NCI-H187 (cell line): ENCODE measurements around the gene MOSPD3.
A peak's percentile ranks its signal among the peaks of the same experiment; 100 is the strongest.
"Not testable (repeated sequence)": the region's sequence is repeated elsewhere in the genome, so short reads cannot be mapped to it uniquely, and the experiment has no call there.

Source experiments
- DNase-seq, 2 experiments: peaks; one replicate each; lab custom pipeline; 2025; lab: John Stamatoyannopoulos, UW

Gene MOSPD3

DNA sequence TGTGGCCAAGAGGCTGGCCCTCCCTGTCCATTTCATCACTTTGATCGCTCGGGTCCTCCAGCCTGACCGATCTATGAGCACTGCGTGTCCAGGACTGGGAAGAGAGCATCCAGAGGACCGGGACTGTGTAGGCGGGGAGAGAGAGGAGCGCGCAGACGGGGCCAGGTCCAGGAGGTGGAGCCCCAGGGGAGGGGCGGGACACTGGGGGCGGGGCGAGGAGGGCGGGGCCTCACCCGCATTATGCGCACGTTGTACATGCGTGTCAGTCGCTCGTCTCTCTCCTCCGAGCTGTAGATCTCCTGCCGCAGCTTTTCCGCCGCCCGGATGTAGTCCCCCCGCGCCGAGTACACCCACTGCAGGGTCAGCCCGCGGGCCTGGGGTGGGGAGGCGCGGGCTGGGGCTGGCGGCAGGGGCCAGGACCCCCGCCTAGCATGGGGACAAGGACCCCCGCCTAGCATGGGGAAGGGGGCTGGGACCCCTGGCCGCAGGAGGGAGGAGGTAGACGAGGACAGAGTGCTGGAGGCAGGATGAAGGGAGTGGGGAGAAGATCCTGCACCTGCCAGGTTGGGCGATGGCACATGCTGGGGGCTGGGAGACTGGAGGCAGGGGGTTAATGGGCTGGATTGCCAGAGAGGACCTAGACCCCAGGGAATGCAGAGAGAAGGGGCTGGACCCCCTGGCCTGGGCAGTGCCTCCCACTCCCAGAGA lies 14.3 kb downstream of the MOSPD3 start:
- peak; percentile 36 to 53 for DNase-seq

DNA sequence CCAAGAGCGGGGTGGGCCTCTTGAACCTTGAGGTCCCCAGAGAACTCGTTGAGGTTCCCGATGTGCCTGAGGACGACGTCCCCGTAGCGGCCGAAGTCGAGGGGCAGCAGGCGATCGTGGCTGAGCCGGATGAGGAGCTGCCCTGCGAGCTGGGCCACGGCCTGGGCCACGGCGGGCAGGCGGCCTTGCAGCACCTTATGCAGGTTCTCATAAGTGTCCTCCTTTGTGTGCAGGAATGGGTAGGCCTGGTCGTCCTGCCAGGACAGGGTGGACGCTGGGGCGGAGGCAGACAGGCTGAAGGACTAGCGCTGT lies 14.9 kb downstream of the MOSPD3 start:
- DNase-seq, result no peak

DNA sequence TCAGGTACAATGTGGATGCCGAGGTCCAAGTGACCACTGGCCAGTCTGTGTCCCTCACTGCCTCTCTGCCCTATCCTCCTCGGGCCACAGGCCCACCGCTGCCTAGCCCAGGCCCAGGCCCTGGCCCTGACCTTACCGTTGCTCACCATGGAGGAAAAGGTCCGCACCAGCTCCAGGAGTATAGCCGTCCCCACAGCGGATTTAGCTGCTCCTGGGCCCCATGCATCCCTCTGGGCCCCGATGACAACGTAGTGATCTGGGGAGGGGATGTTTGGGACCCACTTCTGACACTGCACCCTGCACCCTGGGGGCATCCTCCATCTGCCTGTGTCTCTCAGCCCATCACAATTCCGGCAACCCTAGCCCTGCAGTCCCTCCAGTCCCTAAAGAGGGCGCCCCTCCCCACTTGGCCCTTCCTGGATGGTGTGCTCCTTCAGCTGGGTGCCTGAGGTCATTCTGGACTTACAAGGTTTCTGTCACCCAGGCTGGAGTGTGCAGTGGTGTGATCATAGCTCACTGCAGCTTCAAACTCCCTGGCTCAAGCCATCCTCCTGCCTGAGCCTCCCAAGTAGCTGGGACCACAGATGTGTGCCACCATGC lies 16.9 kb downstream of the MOSPD3 start:
- DNase-seq, result no peak

DNA sequence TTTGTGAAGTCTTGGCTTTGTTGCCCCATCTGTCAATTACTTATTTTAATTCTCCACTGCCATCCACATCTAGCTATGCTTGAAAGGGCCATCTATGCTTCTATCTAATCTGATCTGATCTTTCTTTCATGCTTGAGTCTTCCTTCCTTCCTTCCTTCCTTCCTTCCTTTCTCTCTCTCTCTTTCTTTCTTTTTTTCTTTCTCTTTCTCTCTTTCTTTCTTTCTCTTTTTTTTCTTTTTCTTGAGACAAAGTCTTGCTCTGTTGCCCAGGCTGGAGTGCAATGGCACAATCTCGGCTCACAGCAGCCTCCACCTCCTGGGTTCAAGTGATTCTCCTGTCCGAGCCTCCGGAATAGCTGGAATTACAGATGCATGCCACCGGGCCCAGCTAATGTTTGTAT lies 17.7 kb downstream of the MOSPD3 start:
- no peak for DNase-seq

DNA sequence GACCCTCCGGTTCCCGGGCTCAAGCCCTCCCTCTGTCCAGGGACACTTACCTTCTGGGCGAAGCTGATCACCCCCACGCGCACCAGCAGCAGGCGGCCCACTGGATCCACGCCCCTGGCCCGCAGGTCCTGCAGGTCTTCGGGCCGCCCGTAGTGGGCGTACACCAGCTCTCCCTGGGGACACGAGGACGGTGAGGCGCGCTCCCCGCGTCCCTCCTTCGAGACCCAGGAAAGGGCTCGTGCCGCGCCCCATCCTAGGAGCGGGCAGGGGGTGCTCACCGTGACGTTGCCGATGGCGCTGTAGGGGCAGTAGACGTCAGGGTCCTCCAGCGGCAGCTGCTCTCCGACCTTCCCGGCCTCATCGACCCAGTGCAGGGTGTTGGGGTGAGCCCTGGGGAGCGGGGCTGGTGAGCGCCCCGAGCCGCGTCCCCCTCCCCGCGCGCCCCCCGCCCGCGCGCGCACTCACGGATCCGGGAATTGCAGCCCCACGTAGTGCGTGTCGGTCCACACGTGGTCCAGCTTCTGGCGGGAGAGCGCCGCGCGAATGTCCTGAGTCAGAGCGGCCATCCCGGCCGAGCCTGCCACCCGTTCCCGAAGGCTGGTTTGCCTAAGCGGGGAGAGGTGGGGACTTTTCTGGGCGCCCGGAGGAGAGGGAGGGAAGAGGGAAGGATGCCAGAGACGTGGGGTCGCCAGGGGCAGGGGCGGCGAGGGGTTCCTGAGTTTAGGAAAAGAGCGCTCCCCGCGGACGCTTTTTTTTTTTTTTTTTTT lies 20.8 kb downstream of the MOSPD3 start:
- peak in 1 of 2 experiments; percentile 21 for DNase-seq

DNA sequence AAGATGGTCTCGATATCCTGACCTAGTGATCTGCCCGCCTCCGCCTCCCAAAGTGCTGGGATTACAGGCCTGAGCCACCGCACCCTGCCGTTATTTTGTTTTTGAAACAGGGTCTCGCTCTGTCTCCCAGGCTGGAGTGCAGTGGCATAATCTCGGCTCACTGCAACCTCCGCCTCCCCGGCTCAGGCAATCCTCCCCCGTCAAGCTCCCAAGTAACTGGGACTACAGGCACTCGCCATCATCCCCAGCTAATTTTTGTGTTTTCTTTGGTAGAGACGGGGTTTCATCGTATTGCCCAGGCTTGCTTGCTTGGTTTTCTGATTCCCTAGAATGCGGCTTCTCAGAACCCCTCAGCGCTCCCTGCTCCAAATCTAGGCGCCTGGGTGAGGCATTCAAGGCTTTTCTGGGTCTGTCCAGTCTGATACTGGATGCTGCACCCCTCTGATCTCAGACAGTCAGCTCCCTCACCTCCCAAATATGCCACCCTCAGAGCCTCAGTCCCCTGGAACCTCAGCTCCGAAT lies 27.7 kb downstream of the MOSPD3 start:
- no peak for DNase-seq

DNA sequence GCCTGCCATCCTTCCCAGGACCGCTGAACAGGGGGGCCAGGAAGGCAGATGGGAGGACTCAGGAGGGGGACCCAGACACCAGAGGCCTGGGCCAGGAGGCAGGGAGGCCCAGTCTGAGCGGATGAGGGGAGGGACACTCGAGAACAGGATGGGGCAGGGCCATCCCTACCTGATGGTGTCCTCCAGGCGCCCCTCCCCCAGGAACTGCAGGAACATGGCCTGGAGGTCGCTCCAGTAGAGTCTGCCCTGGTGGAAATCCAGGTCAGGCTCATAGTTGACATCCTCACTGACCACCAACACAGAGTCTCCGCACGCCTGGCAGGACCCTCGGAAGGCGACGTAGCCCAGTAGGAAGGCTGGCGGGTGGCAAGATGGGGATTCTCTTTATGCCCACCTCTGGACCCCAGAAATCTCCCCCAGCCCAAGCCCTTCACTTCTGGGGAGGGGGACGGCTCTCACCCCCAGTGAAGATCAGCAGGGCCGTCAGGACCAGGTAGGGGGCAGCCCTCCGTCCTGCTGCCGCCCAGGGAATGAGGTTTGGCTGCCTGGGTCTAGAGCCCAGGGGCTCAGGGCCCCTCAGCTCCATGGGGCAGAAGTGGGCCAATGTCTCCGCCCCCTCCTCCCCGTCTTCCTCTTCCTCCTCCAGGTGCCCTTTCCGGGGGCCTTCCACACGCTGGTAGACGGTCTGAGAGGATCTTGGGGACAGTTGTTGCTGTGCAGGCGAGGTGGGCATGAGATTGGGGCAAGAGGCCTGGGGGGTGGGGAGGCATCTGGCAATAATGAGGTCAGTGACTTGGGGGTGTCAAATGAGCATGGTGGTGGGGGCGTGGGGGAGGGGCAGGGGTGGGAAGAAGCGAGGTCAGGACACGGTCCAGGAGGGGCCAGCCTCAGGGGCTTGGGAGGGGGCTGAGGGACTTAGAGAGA lies 28.4 kb downstream of the MOSPD3 start:
- DNase-seq, result no peak

DNA sequence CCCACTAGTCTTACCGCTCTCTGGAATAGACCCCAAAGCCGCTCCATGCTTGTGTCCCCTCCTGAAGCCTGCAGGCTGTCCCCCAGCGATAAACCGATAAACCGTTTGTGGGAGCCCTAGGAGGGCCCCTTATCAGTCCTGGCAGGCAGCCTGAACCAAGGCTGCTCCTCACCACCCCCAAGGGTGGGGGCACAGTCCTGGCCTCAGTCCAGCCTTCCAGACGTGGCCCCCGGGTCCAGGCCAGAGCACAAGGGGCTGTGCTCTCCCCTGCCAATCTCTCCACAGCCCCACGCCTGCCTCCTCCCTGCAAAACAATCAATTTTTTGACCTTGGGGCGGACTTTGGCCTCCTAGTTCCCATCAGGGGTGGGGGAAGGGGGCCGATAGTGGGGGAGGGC lies 29.1 kb downstream of the MOSPD3 start, which contains the start of gene TFR2:
Gene TFR2, minus strand, starts transcription at position 90 of the 397 bp plus-strand sequence. Its CDS starts 43 bp downstream, at position 47.
- DNase-seq, result no peak

DNA sequence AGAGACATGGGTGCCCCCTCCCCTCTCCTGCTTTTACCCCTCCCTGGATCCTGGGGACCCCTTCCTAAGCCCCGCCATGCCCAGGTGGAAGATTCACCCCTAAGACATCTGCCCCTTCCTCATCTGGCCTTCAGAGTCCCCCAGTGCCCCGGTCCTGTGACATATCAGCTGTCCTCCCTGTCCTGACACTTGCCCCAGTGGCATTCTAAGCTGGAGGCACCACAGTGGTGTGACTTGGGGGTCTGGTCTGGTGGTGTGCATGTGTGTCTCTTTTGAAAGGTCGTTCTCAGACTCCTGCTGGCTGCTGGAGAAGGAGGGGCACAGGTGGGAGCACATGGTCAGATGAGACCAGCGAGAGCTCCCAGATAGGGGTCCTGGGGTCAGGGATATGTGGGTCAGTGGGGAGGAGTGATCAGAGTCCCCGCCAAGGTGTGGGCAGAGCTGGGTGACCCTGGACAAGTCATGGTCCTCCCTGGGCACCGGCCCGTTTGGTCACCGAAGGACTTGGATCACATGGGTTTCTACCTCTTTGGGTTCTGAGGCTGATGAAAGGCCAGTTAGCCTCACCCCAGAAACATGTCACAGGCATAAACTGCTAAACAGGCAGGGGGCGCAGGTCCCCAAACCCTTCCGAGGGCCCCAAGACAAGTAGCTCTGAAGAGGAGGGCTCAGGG lies 29.7 kb downstream of the MOSPD3 start:
- no peak for DNase-seq

DNA sequence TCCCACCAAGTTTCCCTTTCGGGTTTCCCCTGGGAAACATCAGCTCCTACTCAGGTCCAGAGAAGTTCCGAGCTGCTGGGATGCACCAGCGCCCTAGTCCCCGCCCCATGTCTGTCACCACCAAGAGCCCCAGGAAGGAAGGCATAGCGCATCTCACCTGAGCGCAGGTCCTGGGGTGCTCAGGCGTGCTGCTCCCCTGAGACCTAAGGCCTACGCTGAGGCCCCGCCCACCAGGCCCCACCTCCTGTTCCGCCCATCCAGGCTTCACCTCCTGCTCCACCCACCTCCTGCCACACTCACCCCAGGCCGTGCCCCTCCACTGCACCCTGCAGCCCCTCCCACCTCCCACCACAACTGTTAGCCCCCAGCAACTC lies 30.2 kb downstream of the MOSPD3 start:
- DNase-seq, result no peak

DNA sequence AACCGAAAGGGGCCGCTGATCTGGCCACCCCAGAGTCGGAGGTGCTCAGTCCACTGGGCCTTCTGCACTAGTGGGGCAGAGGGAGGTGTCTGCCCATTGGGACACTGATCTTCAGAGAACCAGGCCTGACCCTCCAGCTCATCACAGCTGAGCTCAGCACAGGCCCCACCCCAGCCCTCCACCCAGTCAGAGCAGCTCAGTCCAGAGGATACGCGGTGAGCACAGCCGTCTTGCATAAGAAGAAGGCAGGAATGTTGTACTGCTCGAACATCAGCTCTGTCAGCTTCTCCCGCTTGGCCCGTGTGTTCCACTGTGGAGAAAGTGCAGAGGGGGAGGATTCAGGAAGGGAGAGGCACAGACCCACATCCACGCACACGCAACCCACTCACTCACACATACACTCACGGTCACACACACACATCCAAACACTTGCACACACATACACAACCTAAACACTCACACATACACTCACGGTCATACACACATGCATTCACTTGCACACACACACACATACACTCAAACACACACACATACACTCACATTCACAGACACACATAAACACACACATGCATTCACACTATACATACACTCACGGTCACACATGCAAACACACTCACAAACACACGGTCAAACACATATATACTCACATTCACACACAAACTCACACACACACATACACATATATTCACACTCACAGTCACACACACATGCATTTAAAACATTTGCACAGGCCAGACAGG lies 37.7 kb downstream of the MOSPD3 start:
- DNase-seq, result no peak

DNA sequence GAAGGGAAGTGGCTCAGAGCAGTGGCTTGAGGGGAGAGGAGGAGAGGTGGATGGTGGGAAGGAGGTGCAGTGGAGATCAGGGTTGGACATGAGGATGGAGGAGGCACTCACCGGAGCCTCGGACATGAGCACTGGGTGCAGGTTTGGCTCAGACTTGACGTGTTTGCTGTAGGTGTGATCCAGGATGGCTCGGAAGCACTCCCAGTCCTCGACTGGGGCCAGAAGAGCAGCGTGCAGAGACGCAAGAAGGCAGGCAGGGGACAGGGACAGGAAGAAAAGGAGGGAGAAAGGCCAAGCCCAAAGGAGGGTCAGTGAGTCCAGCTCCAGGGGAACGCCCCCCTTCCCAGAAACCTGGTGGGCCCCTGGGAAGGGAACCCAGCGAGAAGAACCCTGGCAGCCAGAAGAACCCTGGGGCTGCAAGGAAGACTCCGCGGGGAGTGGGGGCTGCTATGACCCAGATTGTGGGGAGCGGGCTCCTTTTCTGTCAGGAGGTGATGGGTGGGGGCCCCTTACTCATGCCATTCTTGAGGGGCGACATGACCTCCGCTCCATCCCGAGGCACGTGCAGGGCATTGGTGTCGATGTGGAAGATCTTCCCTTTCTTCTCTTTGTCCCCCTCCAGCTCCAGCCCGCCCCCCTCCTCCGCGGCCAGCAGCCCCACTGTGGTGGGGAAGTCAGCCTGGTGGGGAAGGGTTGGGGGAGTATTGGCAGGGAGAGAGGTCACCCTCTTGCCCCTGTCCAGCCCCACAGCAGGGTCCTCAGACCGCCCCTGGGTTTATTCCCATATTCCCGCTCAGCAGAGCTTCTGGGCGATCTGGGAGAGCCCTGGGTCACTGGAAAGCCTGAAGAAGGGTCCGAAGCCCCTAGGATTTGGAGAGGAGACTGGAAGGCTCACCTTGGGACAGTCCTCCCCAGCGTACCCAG lies 42.8 kb downstream of the MOSPD3 start:
- DNase-seq, result no peak

DNA sequence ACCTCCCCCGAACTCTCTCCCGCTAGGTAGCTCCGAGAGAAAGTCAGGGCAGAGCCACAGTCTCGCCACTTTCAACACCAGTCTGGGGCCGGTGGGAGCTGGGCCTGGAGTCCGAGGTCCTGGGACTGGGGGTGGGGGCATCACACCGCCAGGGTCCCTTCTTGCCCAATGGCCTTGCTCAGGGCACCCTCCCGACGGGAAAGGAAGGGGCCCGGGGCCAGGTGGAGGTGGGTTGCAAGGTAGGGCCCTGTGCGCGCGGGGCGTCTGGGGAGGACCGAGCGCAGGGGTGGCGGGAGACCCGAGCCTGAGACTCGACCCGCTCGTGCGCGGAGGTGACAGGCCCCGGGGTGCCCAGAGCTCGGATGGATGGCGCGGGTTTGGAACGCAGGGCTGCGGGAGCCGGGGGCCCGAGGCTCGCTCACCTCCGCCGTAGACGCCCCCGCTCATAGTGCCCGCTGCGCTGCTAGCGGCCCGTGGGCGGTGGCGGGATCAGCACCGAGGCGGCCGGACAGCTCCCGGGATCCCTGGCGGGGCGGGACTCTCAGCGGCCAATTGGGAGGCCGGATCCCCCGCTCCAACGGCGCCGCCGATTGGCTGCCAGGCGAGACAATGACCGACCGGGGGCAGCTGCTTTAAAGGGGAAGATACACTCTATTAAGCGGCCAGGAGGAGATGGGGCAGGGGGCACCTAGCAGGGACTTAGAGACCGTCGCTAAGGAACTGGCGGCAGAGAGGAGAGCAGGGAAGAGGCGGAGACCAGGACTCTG lies 43.8 kb downstream of the MOSPD3 start, which contains the start of gene ACTL6B:
Gene ACTL6B, minus strand, starts transcription at position 541 of the 767 bp plus-strand sequence. Its CDS starts 94 bp downstream, at position 447.
- peak; percentile 36 to 88 for DNase-seq

DNA sequence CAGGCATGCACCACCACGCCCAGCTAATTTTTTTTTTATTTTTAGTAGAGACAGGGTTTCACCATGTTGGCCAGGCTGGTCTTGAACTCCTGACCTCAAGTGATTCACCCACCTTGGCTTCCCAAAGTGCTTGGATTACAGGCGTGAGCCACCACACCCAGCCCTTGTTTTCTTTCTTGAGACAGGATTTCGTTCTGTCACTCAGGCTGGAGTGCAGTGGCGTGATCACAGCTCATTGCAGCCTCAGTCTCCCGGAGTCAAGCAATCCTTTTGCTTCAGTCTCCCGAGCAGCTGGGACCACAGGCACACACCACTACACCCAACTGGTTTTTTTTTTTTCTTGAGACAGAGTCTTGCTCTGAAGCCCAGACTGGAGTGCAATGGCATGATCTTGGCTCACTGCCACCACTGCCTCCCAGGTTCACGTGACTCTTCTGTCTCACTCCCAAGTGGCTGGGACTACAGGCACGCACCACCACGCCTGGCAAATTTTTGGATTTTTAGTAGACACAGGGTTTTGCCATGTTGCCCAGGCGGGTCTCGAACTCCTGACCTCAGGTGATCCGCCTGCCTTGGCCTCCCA lies 49.9 kb downstream of the MOSPD3 start:
- not testable (repeated sequence) for DNase-seq
